Osteoblast (primary cell): Measurements from ENCODE around the gene PARD3. TPM values are rescaled to one million over a fixed set of nuclear protein-coding genes. Genes with fewer than 3 reads are reported as not detected.

Experiments used
- DNase-seq: peaks from one replicate; pipeline ENCODE4 v3.0.0; 2011; ENCODE audit warnings: low spot score, mixed read lengths; ENCODE audit not compliant: insufficient read length; ENCODE audit errors: missing footprints
- H2AFZ ChIP-seq: 2 replicates; pipeline ENCODE4 v1.6.0; 2011; ENCODE audit warnings: mild to moderate bottlenecking, low read length
- H3K27ac ChIP-seq: 2 replicates; pipeline ENCODE4 v1.5.1; 2011; ENCODE audit warnings: mild to moderate bottlenecking, low read depth, low read length, moderate library complexity
- H3K27me3 ChIP-seq: 2 replicates; pipeline ENCODE4 v1.6.0; 2012; ENCODE audit warnings: mild to moderate bottlenecking, control low read depth, inconsistent platforms, low read length, moderate library complexity; ENCODE audit not compliant: insufficient read depth
- H3K36me3 ChIP-seq: 2 replicates; pipeline ENCODE4 v1.5.1; 2011; ENCODE audit warnings: mild to moderate bottlenecking, low read length, control low read depth, moderate library complexity; ENCODE audit not compliant: insufficient read depth
- H3K4me1 ChIP-seq: 2 replicates; pipeline ENCODE4 v1.5.1; 2011; ENCODE audit warnings: mild to moderate bottlenecking, low read length, control low read depth, moderate library complexity; ENCODE audit not compliant: insufficient read depth
- H3K4me2 ChIP-seq: 2 replicates; pipeline ENCODE4 v1.6.0; 2011; ENCODE audit warnings: mild to moderate bottlenecking, low read length; ENCODE audit not compliant: insufficient read depth
- H3K4me3 ChIP-seq: fragments of 200-600 bp; sonication (generic); 3 replicates; pipeline ENCODE4 v1.5.1; 2012; ENCODE audit warnings: mild to moderate bottlenecking, low read length, inconsistent platforms; ENCODE audit not compliant: insufficient read depth
- H3K79me2 ChIP-seq: 2 replicates; pipeline ENCODE4 v1.6.0; 2012; ENCODE audit warnings: mild to moderate bottlenecking, low read length, control low read depth, inconsistent platforms; ENCODE audit not compliant: insufficient read depth
- H3K9me3 ChIP-seq: 2 replicates; pipeline ENCODE4 v1.5.1; 2011; ENCODE audit warnings: low read depth, low read length, control low read depth
- H4K20me1 ChIP-seq: 2 replicates; pipeline ENCODE4 v1.6.0; 2012; ENCODE audit warnings: mild to moderate bottlenecking, low read length, control low read depth; ENCODE audit not compliant: insufficient read depth
- CTCF ChIP-seq: IDR thresholded peaks from 2 replicates; pipeline ENCODE4 v1.5.1; 2011; ENCODE audit warnings: mild to moderate bottlenecking, low read depth, low read length, moderate library complexity; ENCODE audit errors: extremely low read depth
- total RNA-seq: library from RNA; depleted of rRNA; stranded (reverse); fragments of >200 nt; gene quantifications from 2 replicates; pipeline ENCODE4 v1.2.3, GENCODE V29; 2012

PARD3 gene
- total RNA-seq, 1 donor = 71.7 TPM

GRCh38 chr10:34580643-34581042 lies 234.5 kb downstream of the PARD3 start:
- Histone ChIP-seq H2AFZ (no peak overlapping the region), H3K27me3 (no peaks in the 10 kb centered on the region), H3K27ac (no peak overlapping the region), H3K9me3 (no peaks in the 10 kb centered on the region), H3K4me3 (no peak overlapping the region), H4K20me1 (peaks cover 6% of the 10 kb centered on the region), H3K79me2 (no peaks in the 10 kb centered on the region), H3K4me1 (peaks cover 28% of the 10 kb centered on the region), H3K36me3 (no peaks in the 10 kb centered on the region), H3K4me2 (peak overlapping the region; percentile 20)
- TF ChIP-seq CTCF = no peak
- DNase-seq = peak; percentile 49

GRCh38 chr10:34580214-34580613 lies 234.9 kb downstream of the PARD3 start:
- Histone ChIP-seq H3K4me3 (no peak overlapping the region), H3K27ac (no peak overlapping the region)
- DNase-seq = peak; percentile 6

GRCh38 chr10:34578468-34578867 lies 236.6 kb downstream of the PARD3 start:
- Histone ChIP-seq H3K27ac (no peak overlapping the region), H3K79me2 (peaks cover 3% of the 10 kb centered on the region), H3K4me2 (no peak overlapping the region), H3K27me3 (no peaks in the 10 kb centered on the region), H3K9me3 (no peaks in the 10 kb centered on the region), H3K4me1 (peaks cover 17% of the 10 kb centered on the region), H3K36me3 (no peaks in the 10 kb centered on the region), H4K20me1 (peaks cover 6% of the 10 kb centered on the region), H2AFZ (no peak overlapping the region), H3K4me3 (no peak overlapping the region)
- no peak for DNase-seq
- no peak for TF ChIP-seq CTCF

More at GRCh38 chr10:34580214-34580613, 234.9 kb downstream of the PARD3 start:
- peaks cover 28% of the 10 kb centered on the region for H3K4me1 ChIP-seq
- peak overlapping the region; percentile 20 for H3K4me2 ChIP-seq
- peaks cover 6% of the 10 kb centered on the region for H4K20me1 ChIP-seq
- no peak overlapping the region for H2AFZ ChIP-seq
- no peaks in the 10 kb centered on the region for H3K27me3 ChIP-seq
- no peaks in the 10 kb centered on the region for H3K9me3 ChIP-seq
- H3K79me2 ChIP-seq = no peaks in the 10 kb centered on the region
- no peaks in the 10 kb centered on the region for H3K36me3 ChIP-seq
- TF ChIP-seq CTCF = no peak

GRCh38 chr10:34576797-34577196 lies 238.3 kb downstream of the PARD3 start:
- H3K4me2 ChIP-seq = no peak overlapping the region
- peaks cover 6% of the 10 kb centered on the region for H4K20me1 ChIP-seq
- no peaks in the 10 kb centered on the region for H3K27me3 ChIP-seq
- no peak for DNase-seq
- H3K27ac ChIP-seq = no peak overlapping the region
- H3K4me3 ChIP-seq = no peak overlapping the region
- TF ChIP-seq CTCF = no peak
- no peaks in the 10 kb centered on the region for H3K9me3 ChIP-seq
- peaks cover 8% of the 10 kb centered on the region for H3K4me1 ChIP-seq
- H3K36me3 ChIP-seq = no peaks in the 10 kb centered on the region
- H3K79me2 ChIP-seq = peaks cover 3% of the 10 kb centered on the region
- no peak overlapping the region for H2AFZ ChIP-seq
